Lower leg skin (tissue), 3 donors: Measurements from ENCODE around the gene EPHB2.

Source experiments
- CTCF ChIP-seq, 3 donors: fragments of 450-650 bp; IDR thresholded peaks; one replicate each; pipeline ENCODE4 v1.5.1; 2016; ENCODE audit warnings: antibody characterized with exemption in 3 of 3, mild to moderate bottlenecking in 3 of 3, moderate library complexity in 2 of 3
- POLR2A ChIP-seq, 2 donors: fragments of 450-650 bp; IDR thresholded peaks; one replicate each; pipeline ENCODE4 v1.6.1; 2016 to 2017; ENCODE audit warnings: antibody characterized with exemption in 2 of 2, mild to moderate bottlenecking in 1 of 2, moderate library complexity in 1 of 2

GRCh38 chr1:22674410-22674749 lies 36.3 kb upstream of the EPHB2 start:
- TF ChIP-seq CTCF (IDR thresholded peaks at IDR 0.05), result no peak
- no peak for TF ChIP-seq POLR2A (IDR thresholded peaks at IDR 0.05)
